Kidney (tissue), 14 donors: ENCODE results near the gene PMEPA1. TPM values are rescaled to one million over a fixed set of nuclear protein-coding genes. Genes with fewer than 3 reads are reported as not detected.
A peak's percentile ranks its signal among the peaks of the same experiment; 100 is the strongest.

Experiments
- DNase-seq, 5 donors: peaks; one replicate each; pipeline ENCODE4 v3.0.0-alpha.2; 2013 to 2020
- FAIRE-seq: peaks from 2 replicates; lab custom pipeline; 2012; peaks lifted over from hg19 to GRCh38; lab: Jason Lieb, UNC
- H3K27ac ChIP-seq, 2 donors: one replicate each; pipeline ENCODE4 v1.7.0; 2013; ENCODE audit warnings: low read depth in 2 of 2, low read length in 2 of 2, inconsistent platforms in 1 of 2
- H3K27me3 ChIP-seq: one replicate; pipeline ENCODE4 v1.7.1; 2013; ENCODE audit warnings: low read length, inconsistent platforms; ENCODE audit not compliant: control insufficient read depth, insufficient read depth
- H3K36me3 ChIP-seq, 3 donors: one replicate each; pipeline versions ENCODE4 v1.7.0 to v1.7.1; 2013; ENCODE audit warnings: low read length in 3 of 3, control low read depth in 1 of 3, inconsistent platforms in 1 of 3; ENCODE audit not compliant: insufficient read depth in 3 of 3, control insufficient read depth in 2 of 3
- H3K4me1 ChIP-seq, 3 donors: one replicate each; pipeline versions ENCODE4 v1.7.0 to v1.7.1; 2013; ENCODE audit warnings: low read length in 3 of 3, inconsistent platforms in 1 of 3, low read depth in 1 of 3; ENCODE audit not compliant: control insufficient read depth in 2 of 3, insufficient read depth in 2 of 3
- H3K4me3 ChIP-seq, 3 donors: one replicate each; pipeline versions ENCODE4 v1.7.0 to v1.8.1; 2013; ENCODE audit warnings: low read length in 3 of 3, control low read depth in 1 of 3, inconsistent platforms in 1 of 3
- H3K9ac ChIP-seq, 3 donors: one replicate each; pipeline versions ENCODE4 v1.7.0 to v1.7.1; 2013; ENCODE audit warnings: low read length in 3 of 3, control low read depth in 1 of 3, inconsistent platforms in 1 of 3
- H3K9me3 ChIP-seq, 3 donors: one replicate each; pipeline versions ENCODE4 v1.7.0 to v1.7.1; 2013; ENCODE audit warnings: low read length in 3 of 3, control low read depth in 1 of 3, inconsistent platforms in 1 of 3; ENCODE audit not compliant: control insufficient read depth in 2 of 3, insufficient read depth in 1 of 3
- CTCF ChIP-seq: IDR thresholded peaks from 3 replicates; pipeline ENCODE4 v1.5.1; 2012; ENCODE audit warnings: mild to moderate bottlenecking, moderate library complexity, borderline replicate concordance; ENCODE audit not compliant: insufficient read depth; ENCODE audit errors: extremely low read depth
- intact Hi-C: fragments of 100-400 bp; cut with DNase I; formaldehyde crosslinking; loops from one replicate; pipeline ENCODE4 v1.11.1; 2022
- polyA plus RNA-seq: library from polyadenylated mRNA; stranded (reverse); fragments of 350-450 nt; fragmentation: Illumina TruSeq; extraction: RNeasy Lipid Tissue Mini Kit (QIAGEN cat#74804); gene quantifications from one replicate; pipeline ENCODE4 v1.2.3, GENCODE V29; 2014; ENCODE audit warnings: low read depth, low replicate concordance; ENCODE audit not compliant: insufficient read depth
- total RNA-seq: library from RNA; stranded (reverse); fragmentation: NEBNext Ultra II Directional; extraction: Animal tissue kit (Norgen Biotek cat#: 25700); gene quantifications from one replicate; pipeline ENCODE4 v1.2.1, GENCODE V29; 2021
- donor health status: control.
- donor health status: control.
- donor health status: control.
- donor health status: control.
- donor health status: control.
- donor health status: DM: yes; HTN: yes; CAD: no.
- donor health status: Normal renal cell carcinoma (clear cell type).

The PMEPA1 gene
- total and polyA plus RNA-seq, 2 donors from 2014 or later = 12.9 to 30.4 TPM

GRCh38 chr20:57664476-57664875 is 45.3 kb downstream of the PMEPA1 start:
- Histone ChIP-seq H3K27me3 (no peaks in the 10 kb centered on the region), H3K9ac (no peak overlapping the region), H3K4me3 (no peak overlapping the region), H3K27ac (no peak overlapping the region), H3K9me3 (peaks cover 0 to 1% (median 0%) of the 10 kb centered on the region in 3 donors), H3K36me3 (no peaks in the 10 kb centered on the region), H3K4me1 (peaks cover 3 to 17% (median 15%) of the 10 kb centered on the region in 3 donors)
- TF ChIP-seq CTCF = no peak
- intact Hi-C loops = no loop called here
- DNase-seq (peak in 1 of 5 donors; percentile 52), FAIRE-seq (no peak)

- Histone ChIP-seq H3K27me3 (no peaks in the 10 kb centered on the region), H3K36me3 (no peaks in the 10 kb centered on the region), H3K9ac (no peak overlapping the region), H3K27ac (no peak overlapping the region), H3K9me3 (peaks cover 0 to 1% (median 0%) of the 10 kb centered on the region in 3 donors), H3K4me3 (no peak overlapping the region), H3K4me1 (peaks cover 3 to 17% (median 15%) of the 10 kb centered on the region in 3 donors)
- intact Hi-C loops = no loop called here
- no peak for TF ChIP-seq CTCF
- FAIRE-seq = no peak
- peak in 2 of 5 donors; percentile 33 to 66 for DNase-seq
Observed at GRCh38 chr20:57663681-57664451, 45.9 kb downstream of the PMEPA1 start.

- no peak overlapping the region for H3K27ac ChIP-seq
- intact Hi-C loops = no loop called here
- no peak overlapping the region for H3K4me3 ChIP-seq
- no peak overlapping the region for H3K9ac ChIP-seq
- DNase-seq (peak in 2 of 5 donors; percentile 27 to 51), FAIRE-seq (no peak)
- H3K36me3 ChIP-seq = no peaks in the 10 kb centered on the region
- H3K4me1 ChIP-seq = peaks cover 3 to 15% (median 12%) of the 10 kb centered on the region in 3 donors
- peaks cover 0 to 1% (median 0%) of the 10 kb centered on the region in 3 donors for H3K9me3 ChIP-seq
- H3K27me3 ChIP-seq = no peaks in the 10 kb centered on the region
- TF ChIP-seq CTCF = no peak
Observed at GRCh38 chr20:57663241-57663640, 46.6 kb downstream of the PMEPA1 start.
